NCI-H748 treated with DMSO at 0.1 percent for 48 hours (cell line): ENCODE measurements around the gene EP300.

Source experiments
- DNase-seq: peaks from one replicate; lab custom pipeline; 2025; lab: John Stamatoyannopoulos, UW

EP300 gene

DNA sequence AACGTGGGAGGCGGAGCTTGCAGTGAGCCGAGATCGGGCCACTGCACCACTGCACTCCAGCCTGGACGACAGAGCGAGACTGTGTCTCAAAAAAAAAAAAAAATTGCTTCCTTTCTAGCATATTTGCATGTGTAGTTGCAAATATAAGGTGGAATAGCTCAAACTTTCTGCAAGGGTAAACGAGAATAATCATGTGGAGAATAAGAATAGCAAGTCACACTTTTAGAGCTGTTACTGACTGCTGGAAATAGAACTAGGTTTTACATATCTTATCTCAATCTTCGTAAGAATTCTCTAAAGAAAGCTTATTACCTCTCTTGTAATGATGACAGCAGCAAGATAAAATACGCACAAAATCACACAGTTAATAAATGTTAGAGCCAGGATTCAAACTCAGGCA lies 114.3 kb downstream of the EP300 start:
- no peak for DNase-seq

DNA sequence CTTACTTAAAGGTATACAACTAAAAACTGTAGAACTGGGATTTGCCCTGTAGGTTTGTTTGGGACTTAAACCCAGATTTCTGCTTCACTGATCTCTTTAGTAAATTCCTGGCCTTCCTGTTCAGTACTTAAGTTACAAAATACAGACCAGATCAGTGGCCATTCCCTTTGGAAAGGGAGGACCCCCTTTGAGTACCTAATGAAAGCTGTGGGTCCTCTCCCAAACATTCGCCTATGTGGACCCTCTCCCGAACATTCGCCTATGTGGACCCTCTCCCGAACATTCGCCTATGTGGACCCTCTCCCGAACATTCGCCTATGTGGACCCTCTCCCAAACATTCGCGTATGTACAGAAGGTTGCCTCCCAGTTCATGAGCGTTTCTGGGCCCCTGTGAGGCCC lies 123.0 kb downstream of the EP300 start:
- no peak for DNase-seq

DNA sequence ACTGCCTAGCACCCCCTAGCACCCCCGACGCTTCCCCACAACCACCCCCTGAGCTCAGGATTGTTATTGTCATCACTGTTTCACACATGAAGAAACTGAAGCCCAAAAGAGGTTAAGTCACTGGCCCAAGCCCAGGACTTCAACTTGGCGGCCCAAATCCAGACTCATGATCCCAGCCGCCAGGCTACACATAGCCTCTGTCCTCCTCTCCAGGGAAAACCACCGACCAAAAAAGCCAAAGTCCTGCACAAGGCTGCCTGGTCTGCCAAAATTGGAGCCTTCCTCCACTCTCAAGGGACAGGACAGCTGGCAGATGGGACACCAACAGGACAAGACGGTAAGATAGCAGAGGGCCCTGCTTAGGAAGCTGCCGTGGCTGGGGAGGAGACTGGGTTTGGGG lies 123.5 kb downstream of the EP300 start:
- DNase-seq = no peak

DNA sequence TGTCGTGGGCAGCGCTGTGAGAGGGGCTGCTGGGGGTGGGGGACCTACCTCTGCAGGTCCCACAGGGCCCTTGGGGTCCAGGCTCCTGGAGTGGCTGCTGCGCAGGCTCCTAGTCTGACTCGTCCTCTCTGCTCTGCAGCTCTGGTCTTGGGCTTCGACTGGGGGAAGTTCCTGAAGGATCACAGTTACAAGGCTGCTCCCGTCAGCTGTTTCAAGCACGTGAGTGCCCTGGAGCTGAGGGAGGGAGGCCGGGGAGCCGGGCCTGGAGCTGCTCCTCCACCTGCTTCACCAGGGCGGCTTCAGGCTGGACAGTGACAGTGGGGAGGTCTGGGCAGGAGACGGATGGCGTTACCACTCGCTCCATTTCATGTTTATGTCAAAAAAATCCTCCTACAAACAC lies 124.6 kb downstream of the EP300 start:
- DNase-seq = no peak

DNA sequence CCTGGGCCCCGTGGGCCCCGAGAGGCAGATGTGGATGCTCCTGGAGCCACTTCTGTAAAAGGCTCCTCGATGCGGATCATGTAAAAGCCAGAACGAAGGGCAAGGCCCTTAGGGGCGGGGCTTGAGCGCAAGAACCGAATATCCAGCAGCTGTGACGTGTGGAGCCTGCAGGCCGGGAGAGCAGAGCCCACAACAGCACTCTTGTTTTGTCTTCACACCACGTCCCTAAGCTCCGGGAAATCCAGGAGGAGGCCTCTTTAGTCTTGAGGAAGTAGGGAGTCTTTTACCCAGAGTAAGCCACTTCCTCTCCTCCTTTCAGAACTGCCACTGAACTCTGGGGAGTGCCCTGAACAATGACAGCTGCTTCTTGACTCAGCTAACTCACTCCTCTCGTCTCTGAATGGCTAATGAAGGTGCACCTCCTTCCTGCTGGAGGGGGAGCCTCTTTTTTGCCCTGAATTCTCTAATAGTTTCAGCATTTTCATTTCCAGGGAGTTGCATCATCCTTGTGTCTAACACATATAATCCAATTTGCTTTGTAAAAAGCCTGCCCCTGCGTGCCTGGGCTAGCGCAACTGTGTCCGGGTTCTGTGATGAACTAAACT lies 125.3 kb downstream of the EP300 start:
- DNase-seq = no peak

DNA sequence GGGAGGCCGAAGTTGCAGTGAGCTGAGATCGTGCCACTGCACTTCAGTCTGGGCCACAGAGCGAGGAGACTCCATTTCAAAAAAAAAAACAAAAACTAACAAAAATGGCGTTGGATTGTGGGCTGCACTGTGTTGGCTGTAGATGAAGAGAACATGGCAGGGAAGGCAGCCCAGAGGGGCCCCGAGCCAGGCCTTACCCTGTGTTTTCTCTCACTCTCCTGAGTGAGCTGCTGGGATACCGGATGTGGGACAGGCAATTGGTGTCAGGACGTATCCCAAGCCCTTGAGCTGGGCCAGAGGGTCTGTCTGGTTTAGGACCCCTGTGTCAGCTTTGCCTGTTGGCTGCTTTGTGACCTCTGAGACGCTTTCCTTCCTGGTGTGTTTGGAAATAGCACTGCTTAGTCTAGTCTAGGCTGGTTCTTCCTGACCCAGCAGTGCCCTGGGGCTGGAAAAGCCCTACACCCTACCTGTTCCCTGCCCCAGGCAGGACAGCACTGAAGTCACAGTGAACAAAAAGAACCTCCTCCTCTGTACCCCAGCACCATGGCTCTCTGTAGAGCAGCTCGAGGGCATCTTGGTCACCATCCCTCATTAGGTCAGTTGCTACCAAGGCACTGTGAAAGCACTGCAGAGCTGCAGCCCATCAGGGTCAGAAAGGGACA lies 130.6 kb downstream of the EP300 start:
- DNase-seq = no peak

DNA sequence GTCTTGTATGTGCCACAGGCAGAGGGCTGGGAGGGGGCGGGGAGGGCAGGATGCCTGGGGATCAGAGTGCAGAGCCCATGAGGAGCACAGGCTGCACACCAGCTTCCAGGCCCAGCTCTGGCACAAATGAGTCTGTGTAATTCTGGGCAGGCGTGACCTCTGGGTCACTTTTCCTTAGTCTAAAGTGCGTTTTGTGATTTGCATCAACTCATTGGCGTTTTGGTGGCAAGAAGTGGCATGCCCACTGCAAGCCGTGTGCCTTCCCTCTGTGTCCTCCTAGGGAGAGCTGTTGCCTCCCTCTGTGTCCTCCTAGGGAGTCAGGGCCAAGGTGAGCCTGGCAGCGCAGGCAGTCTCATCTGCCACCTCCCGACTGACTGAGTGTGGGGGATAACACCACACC lies 131.1 kb downstream of the EP300 start:
- DNase-seq = no peak

DNA sequence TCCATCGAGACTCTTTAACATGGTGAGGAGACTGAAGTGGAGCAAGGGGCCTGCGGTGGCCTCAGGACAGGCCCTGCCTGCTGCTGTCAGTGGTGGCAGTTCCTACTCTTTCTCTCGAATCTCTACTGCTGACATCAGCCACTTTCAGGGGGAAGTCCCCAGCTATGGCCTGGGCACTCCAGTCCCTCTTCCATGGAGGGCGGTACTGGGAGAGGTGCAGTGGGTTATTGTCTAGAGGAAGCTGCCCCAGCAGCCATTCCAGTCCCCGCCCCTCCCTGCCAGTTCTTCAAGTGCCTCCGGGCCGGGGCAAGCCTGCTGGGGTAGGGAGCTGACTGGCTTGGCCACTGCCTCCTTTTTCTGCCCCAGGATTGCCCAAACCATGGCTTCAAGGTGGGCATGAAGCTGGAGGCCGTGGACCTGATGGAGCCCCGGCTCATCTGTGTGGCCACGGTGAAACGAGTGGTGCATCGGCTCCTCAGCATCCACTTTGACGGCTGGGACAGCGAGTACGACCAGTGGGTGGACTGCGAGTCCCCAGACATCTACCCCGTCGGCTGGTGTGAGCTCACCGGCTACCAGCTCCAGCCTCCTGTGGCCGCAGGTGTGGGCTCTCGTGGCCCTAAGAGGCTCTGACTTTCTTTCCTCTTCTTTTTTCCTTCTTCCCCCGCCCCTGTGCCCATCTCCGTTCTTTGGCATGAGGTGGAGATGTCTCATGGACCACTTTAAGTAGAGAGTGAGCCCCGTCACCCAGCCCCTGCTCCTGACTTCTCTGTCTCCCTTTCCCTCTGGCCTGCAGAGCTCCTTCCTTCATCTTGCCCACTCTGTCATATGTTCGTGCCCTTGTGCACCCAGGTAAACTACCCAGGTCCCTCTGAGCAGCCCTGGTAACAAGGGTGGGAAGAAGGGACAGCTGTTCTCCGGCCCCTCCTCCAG lies 134.6 kb downstream of the EP300 start:
- DNase-seq = no peak

DNA sequence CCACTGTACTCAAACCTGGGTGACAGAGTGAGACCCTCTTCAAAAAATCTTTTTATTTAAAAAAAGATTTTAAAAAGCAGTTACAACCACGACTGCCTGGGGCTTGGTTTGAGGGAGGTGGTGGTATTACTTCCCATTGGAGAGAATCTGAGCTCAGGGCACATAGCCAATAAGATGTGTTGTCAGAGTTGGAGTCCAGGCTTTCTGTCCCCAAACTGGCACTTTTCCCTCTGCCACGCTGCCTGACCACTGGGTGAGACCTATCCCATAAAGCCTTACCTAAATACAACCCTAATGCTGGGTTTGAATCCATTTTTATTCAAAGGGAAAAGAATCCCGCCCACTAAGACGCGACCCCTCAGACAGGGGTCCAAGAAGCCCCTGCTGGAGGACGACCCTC lies 136.8 kb downstream of the EP300 start:
- DNase-seq = no peak
